SK-N-SH (cell line): ENCODE data around the gene NCBP3. TPM values are rescaled to one million over a fixed set of nuclear protein-coding genes. Genes with fewer than 3 reads are reported as not detected.

Source experiments
- CTCF ChIA-PET: fragments of 300-600, 350-600 bp; formaldehyde crosslinking; extraction: SDS; loops from one replicate; lab custom pipeline; 2021; lab: Yijun Ruan, JAX
- POLR2A ChIA-PET: fragments of 350-600 bp; sonication (Branson Sonifier 250); formaldehyde crosslinking; extraction: SDS; loops from one replicate; lab custom pipeline; 2020; ENCODE audit warnings: antibody characterized with exemption, inconsistent platforms; lab: Yijun Ruan, JAX
- DNase-seq: peaks from one replicate; pipeline ENCODE4 v3.0.0; 2012
- H2AFZ ChIP-seq: fragments of 200-600 bp; sonication (generic); 2 replicates; pipeline ENCODE4 v1.8.1; 2016; ENCODE audit warnings: antibody characterized with exemption, mild to moderate bottlenecking, low read depth
- H3F3A ChIP-seq: fragments of 200-600 bp; sonication (generic); replicated peaks from 2 replicates; pipeline ENCODE3; 2016; ENCODE audit warnings: antibody characterized with exemption, mild to moderate bottlenecking; ENCODE audit not compliant: insufficient read depth
- H3K27ac ChIP-seq, 2 experiments: fragments of 200-500 bp in 1 of 2; fragments of 200-600 bp in 1 of 2; sonication (Bioruptor generic) in 1 of 2; sonication (generic), shearing (Covaris generic) in 1 of 2; 2 replicates each; pipeline versions ENCODE4 v1.5.1 to v1.6.1; 2014 to 2016; ENCODE audit warnings: low read depth in 2 of 2, inconsistent platforms in 1 of 2, low read length in 1 of 2, mild to moderate bottlenecking in 1 of 2, mixed read lengths in 1 of 2
- H3K27me3 ChIP-seq: fragments of 200-600 bp; sonication (generic), shearing (Covaris generic); 2 replicates; pipeline ENCODE4 v1.6.1; 2016; ENCODE audit warnings: mixed run types; ENCODE audit not compliant: insufficient read depth
- H3K36me3 ChIP-seq, 2 experiments: fragments of 200-500 bp in 1 of 2; fragments of 200-600 bp in 1 of 2; sonication (Bioruptor generic) in 1 of 2; sonication (generic) in 1 of 2; replicated peaks in 1 of 2; 2 replicates each; pipeline versions ENCODE3 to v1.5.1; 2014 to 2016; ENCODE audit warnings: low read length in 1 of 2, mild to moderate bottlenecking in 1 of 2; ENCODE audit not compliant: insufficient read depth in 2 of 2, control insufficient read depth in 1 of 2
- H3K4me1 ChIP-seq, 2 experiments: fragments of 200-500 bp in 1 of 2; fragments of 200-600 bp in 1 of 2; sonication (Bioruptor generic) in 1 of 2; sonication (generic), shearing (Covaris generic) in 1 of 2; 2 replicates each; pipeline versions ENCODE4 v1.5.1 to v1.6.1; 2014 to 2016; ENCODE audit warnings: low read depth in 1 of 2, low read length in 1 of 2, mixed run types in 1 of 2; ENCODE audit not compliant: insufficient read depth in 2 of 2, control insufficient read depth in 1 of 2
- H3K4me2 ChIP-seq: fragments of 200-600 bp; sonication (generic), shearing (Covaris generic); 2 replicates; pipeline ENCODE4 v1.6.1; 2017; ENCODE audit warnings: mixed run types
- H3K4me3 ChIP-seq, 2 experiments: fragments of 200-500 bp in 1 of 2; fragments of 200-600 bp in 1 of 2; sonication (Bioruptor generic) in 1 of 2; sonication (generic), shearing (Covaris generic) in 1 of 2; 2 replicates each; pipeline versions ENCODE4 v1.5.1 to v1.8.1; 2014 to 2016; ENCODE audit warnings: low read depth in 2 of 2, inconsistent platforms in 1 of 2, low read length in 1 of 2, mild to moderate bottlenecking in 1 of 2, mixed read lengths in 1 of 2, moderate library complexity in 1 of 2
- H3K79me2 ChIP-seq: fragments of 200-600 bp; sonication (generic); 2 replicates; pipeline ENCODE4 v1.8.1; 2017; ENCODE audit warnings: mild to moderate bottlenecking; ENCODE audit not compliant: insufficient read depth
- H3K9ac ChIP-seq: fragments of 200-600 bp; sonication (generic); 2 replicates; pipeline ENCODE4 v1.6.1; 2017; ENCODE audit warnings: mixed run types
- H3K9me2 ChIP-seq: fragments of 200-600 bp; sonication (generic); 2 replicates; pipeline ENCODE4 v1.6.1; 2017; ENCODE audit warnings: mixed run types
- H3K9me3 ChIP-seq: fragments of 200-600 bp; sonication (generic); 2 replicates; pipeline ENCODE4 v1.6.1; 2017; ENCODE audit warnings: mixed run types, mild to moderate bottlenecking, moderate library complexity
- H4K20me1 ChIP-seq: fragments of 200-600 bp; sonication (generic); 2 replicates; pipeline ENCODE4 v1.6.1; 2017; ENCODE audit warnings: mild to moderate bottlenecking, mixed run types; ENCODE audit not compliant: insufficient read depth
- CHD2 ChIP-seq: fragments of 150-350 bp; IDR thresholded peaks from 2 replicates; pipeline ENCODE4 v1.6.1; 2018; ENCODE audit warnings: low read length; ENCODE audit not compliant: partially characterized antibody
- EP300 ChIP-seq, 2 experiments: IDR thresholded peaks; 2 replicates each; pipeline versions ENCODE4 v1.4.0 to v1.6.1; 2012; ENCODE audit warnings: borderline replicate concordance in 1 of 2, low read depth in 1 of 2, low read length in 1 of 2
- EZH2phosphoT487 ChIP-seq: fragments of 200-600 bp; sonication (generic); IDR thresholded peaks from 2 replicates; pipeline ENCODE4 v1.6.1; 2017; ENCODE audit warnings: low read depth, mixed run types, mild to moderate bottlenecking, antibody characterized with exemption, moderate library complexity, borderline replicate concordance
- GABPA ChIP-seq: IDR thresholded peaks from 2 replicates; pipeline ENCODE4 v1.4.0; 2012; ENCODE audit warnings: low read depth, mild to moderate bottlenecking
- GATA2 ChIP-seq: sonication (generic); formaldehyde crosslinking; IDR thresholded peaks from 2 replicates; pipeline ENCODE4 v1.5.0; 2020; ENCODE audit warnings: mild to moderate bottlenecking, missing genetic modification reagents
- MEF2A ChIP-seq: IDR thresholded peaks from 2 replicates; pipeline ENCODE4 v1.4.0; 2012; ENCODE audit warnings: low read depth, borderline replicate concordance
- MXI1 ChIP-seq: IDR thresholded peaks from 2 replicates; pipeline ENCODE4 v1.6.1; 2012; ENCODE audit warnings: mild to moderate bottlenecking, low read depth, low read length, improper control_type of control experiment
- NRF1 ChIP-seq: IDR thresholded peaks from 2 replicates; pipeline ENCODE4 v1.6.1; 2012; ENCODE audit warnings: low read depth, mild to moderate bottlenecking, low read length
- PBX3 ChIP-seq: IDR thresholded peaks from 2 replicates; pipeline ENCODE4; 2012
- POLR2AphosphoS5 ChIP-seq: IDR thresholded peaks from 2 replicates; pipeline ENCODE4 v1.6.1; 2012; ENCODE audit warnings: low read depth, low read length
- RAD21 ChIP-seq: IDR thresholded peaks from 2 replicates; pipeline ENCODE4 v1.6.1; 2012; ENCODE audit warnings: mild to moderate bottlenecking, low read length
- RXRA ChIP-seq: IDR thresholded peaks from 2 replicates; pipeline ENCODE4 v1.4.0; 2012; ENCODE audit warnings: low read depth, mild to moderate bottlenecking, borderline replicate concordance
- TAF1 ChIP-seq: IDR thresholded peaks from 2 replicates; pipeline ENCODE4 v1.6.1; 2012; ENCODE audit warnings: low read depth, mild to moderate bottlenecking, low read length, moderate library complexity, borderline replicate concordance
- TCF12 ChIP-seq: IDR thresholded peaks from 2 replicates; pipeline ENCODE4 v1.4.0; 2012
- TEAD4 ChIP-seq: IDR thresholded peaks from 2 replicates; pipeline ENCODE4 v1.4.0; 2012; ENCODE audit warnings: mild to moderate bottlenecking, borderline replicate concordance; ENCODE audit not compliant: insufficient read depth
- WGBS: methylation state at CpG from one replicate; pipeline ENCODE4 v1.1.6; 2017; ENCODE audit warnings: low lambda C conversion rate; 5-methylcytosine and 5-hydroxymethylcytosine counted together
- polyA plus RNA-seq, 3 experiments: library from polyadenylated mRNA; depleted of rRNA; stranded (reverse); fragments of >200 nt; gene quantifications; 2 replicates each; pipeline ENCODE4 v1.2.3, GENCODE V29; 2012
- TF ChIP-seq, protein P1 (sequence below): fragments of 200-600 bp; sonication (generic); IDR thresholded peaks from 2 replicates; pipeline ENCODE4 v1.6.1; 2017; ENCODE audit warnings: antibody characterized with exemption, mild to moderate bottlenecking, moderate library complexity
- TF ChIP-seq, protein P2 (sequence below): fragments of 150-350 bp; IDR thresholded peaks from 2 replicates; pipeline ENCODE4 v1.6.1; 2016; ENCODE audit warnings: mild to moderate bottlenecking, low read depth, low read length
- TF ChIP-seq, protein P3 (sequence below): IDR thresholded peaks from 2 replicates; pipeline ENCODE4 v1.4.0; 2012; ENCODE audit warnings: low read depth, borderline replicate concordance

Gene NCBP3
- polyA plus RNA-seq, 1 of the 3 experiments (the other 2 are of a cell fraction) = 6.5 TPM

DNA sequence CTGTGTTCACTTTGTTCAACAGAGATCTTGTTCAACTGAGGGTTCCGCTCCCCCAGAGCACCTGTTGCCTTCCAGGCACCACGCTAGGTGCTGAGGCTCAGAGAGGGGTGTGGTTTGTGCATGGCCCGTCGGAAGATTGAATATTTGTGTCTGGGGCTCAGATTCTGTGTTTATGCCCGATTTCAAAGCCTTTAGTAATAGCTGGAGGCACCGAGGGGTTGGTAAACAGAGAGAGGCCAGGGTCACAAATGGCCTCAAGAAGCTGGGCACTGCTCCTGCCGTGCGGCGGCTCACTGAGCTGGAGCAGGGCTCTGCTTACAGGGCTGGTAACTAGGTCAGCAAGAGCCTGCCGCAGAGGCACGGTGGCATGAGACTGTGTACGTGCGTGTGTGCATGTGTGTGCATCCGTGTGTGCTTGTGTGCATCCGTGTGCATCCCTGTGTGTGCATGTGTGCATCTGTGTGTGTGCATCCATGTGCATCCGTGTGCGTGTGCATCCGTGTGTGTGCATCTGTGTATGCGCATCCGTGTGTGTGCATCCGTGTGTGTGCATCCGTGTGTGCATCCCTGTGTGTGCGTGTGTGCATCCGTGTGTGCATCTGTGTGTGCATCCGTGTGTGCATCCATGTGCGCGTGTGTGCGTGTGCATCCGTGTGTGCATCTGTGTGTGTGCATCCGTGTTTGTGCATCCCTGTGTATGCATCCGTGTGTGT, 50.5 kb downstream of the NCBP3 start:
- TF ChIP-seq TCF12 (no peak), MEF2A (no peak), MXI1 (no peak), GABPA (no peak), PBX3 (no peak), RXRA (no peak), CHD2 (no peak), EP300 (IDR thresholded peaks at IDR 0.05; ENCODE audit: borderline replicate concordance in 1 of 2, low read depth in 1 of 2, low read length in 1 of 2) (no peak), EZH2phosphoT487 (no peak), RAD21 (no peak), GATA2 (CRISPR knock-in tag) (no peak), NRF1 (no peak), TAF1 (no peak), TEAD4 (no peak), POLR2AphosphoS5 (no peak)
- TF ChIP-seq, protein P1, sequence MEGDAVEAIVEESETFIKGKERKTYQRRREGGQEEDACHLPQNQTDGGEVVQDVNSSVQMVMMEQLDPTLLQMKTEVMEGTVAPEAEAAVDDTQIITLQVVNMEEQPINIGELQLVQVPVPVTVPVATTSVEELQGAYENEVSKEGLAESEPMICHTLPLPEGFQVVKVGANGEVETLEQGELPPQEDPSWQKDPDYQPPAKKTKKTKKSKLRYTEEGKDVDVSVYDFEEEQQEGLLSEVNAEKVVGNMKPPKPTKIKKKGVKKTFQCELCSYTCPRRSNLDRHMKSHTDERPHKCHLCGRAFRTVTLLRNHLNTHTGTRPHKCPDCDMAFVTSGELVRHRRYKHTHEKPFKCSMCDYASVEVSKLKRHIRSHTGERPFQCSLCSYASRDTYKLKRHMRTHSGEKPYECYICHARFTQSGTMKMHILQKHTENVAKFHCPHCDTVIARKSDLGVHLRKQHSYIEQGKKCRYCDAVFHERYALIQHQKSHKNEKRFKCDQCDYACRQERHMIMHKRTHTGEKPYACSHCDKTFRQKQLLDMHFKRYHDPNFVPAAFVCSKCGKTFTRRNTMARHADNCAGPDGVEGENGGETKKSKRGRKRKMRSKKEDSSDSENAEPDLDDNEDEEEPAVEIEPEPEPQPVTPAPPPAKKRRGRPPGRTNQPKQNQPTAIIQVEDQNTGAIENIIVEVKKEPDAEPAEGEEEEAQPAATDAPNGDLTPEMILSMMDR = no peak
- TF ChIP-seq, protein P2, sequence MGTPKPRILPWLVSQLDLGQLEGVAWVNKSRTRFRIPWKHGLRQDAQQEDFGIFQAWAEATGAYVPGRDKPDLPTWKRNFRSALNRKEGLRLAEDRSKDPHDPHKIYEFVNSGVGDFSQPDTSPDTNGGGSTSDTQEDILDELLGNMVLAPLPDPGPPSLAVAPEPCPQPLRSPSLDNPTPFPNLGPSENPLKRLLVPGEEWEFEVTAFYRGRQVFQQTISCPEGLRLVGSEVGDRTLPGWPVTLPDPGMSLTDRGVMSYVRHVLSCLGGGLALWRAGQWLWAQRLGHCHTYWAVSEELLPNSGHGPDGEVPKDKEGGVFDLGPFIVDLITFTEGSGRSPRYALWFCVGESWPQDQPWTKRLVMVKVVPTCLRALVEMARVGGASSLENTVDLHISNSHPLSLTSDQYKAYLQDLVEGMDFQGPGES = no peak
- TF ChIP-seq, protein P3, sequence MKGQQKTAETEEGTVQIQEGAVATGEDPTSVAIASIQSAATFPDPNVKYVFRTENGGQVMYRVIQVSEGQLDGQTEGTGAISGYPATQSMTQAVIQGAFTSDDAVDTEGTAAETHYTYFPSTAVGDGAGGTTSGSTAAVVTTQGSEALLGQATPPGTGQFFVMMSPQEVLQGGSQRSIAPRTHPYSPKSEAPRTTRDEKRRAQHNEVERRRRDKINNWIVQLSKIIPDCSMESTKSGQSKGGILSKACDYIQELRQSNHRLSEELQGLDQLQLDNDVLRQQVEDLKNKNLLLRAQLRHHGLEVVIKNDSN = no peak
- ChIA-PET POLR2A (no interaction called here), CTCF (interaction anchor here (0.6 to 1.1 kb wide), 3 partner anchors 46 to 1683 kb away, joined by 3 read pairs; no protein-coding TSS in a partner anchor)
- Histone ChIP-seq H3K4me2 (no peak overlapping the region), H3K4me1 (no peaks in the 10 kb centered on the region), H3K9me2 (no peaks in the 10 kb centered on the region), H3K36me3 (no peaks in the 10 kb centered on the region), H3K9ac (no peak overlapping the region), H3K9me3 (no peaks in the 10 kb centered on the region), H3F3A (peaks cover 11% of the 10 kb centered on the region), H3K27ac (no peak overlapping the region), H3K27me3 (no peaks in the 10 kb centered on the region), H3K79me2 (no peaks in the 10 kb centered on the region), H3K4me3 (no peak overlapping the region), H4K20me1 (no peaks in the 10 kb centered on the region), H2AFZ (no peak overlapping the region; the same call in 1 of the 2 replicates)
- WGBS = 78% methylated on average over 27 of the region's 31 CpGs
- DNase-seq = no peak
